MM.1S (cell line): ENCODE results near the gene ASMT.

Source experiments
- EZH2 ChIP-seq: fragments of 300-600 bp; sonication (generic); optimal IDR thresholded peaks from 2 replicates; pipeline ENCODE3; 2017; ENCODE audit warnings: low read depth, mild to moderate bottlenecking, antibody characterized with exemption, low read length, mixed read lengths
- EZH2phosphoT487 ChIP-seq: fragments of 300-600 bp; sonication (generic); IDR thresholded peaks from 2 replicates; pipeline ENCODE4 v1.6.1; 2018; ENCODE audit warnings: antibody characterized with exemption, low read length
- TF ChIP-seq, protein P1 (sequence below): fragments of 300-600 bp; sonication (generic); IDR thresholded peaks from 2 replicates; pipeline ENCODE4 v1.5.1; 2016; ENCODE audit warnings: antibody characterized with exemption, low read length, mixed read lengths

DNA sequence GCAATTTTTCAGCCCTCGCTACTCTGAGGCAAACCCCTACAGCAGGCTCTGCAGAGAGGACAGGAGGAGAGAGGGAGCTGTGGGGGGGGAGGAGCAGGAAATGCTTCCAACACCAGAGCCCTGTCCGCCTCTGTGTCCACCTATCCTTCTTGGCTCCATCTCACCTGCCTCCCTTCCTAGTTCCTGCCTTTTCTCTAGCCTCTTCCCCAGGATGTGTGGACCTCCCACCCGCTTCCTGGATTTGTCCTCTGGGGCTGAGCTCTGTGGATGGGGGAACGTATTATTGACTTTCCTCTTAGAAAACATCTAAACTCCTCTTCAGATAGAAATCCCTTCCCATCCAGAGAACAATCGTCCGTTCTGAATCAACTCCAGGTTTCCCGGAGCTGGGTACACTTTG lies 14.4 kb downstream of the ASMT start:
- TF ChIP-seq, protein P1, sequence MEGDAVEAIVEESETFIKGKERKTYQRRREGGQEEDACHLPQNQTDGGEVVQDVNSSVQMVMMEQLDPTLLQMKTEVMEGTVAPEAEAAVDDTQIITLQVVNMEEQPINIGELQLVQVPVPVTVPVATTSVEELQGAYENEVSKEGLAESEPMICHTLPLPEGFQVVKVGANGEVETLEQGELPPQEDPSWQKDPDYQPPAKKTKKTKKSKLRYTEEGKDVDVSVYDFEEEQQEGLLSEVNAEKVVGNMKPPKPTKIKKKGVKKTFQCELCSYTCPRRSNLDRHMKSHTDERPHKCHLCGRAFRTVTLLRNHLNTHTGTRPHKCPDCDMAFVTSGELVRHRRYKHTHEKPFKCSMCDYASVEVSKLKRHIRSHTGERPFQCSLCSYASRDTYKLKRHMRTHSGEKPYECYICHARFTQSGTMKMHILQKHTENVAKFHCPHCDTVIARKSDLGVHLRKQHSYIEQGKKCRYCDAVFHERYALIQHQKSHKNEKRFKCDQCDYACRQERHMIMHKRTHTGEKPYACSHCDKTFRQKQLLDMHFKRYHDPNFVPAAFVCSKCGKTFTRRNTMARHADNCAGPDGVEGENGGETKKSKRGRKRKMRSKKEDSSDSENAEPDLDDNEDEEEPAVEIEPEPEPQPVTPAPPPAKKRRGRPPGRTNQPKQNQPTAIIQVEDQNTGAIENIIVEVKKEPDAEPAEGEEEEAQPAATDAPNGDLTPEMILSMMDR, result no peak
- TF ChIP-seq EZH2 (no peak), EZH2phosphoT487 (no peak)
